Smooth muscle cell (in vitro differentiated cells): ENCODE results near the gene PCYT1B. TPM values are rescaled to one million over a fixed set of nuclear protein-coding genes. Genes with fewer than 3 reads are reported as not detected.

Experiments
- DNase-seq: peaks from one replicate; lab custom pipeline; 2025; ENCODE audit not compliant: unreplicated experiment; lab: John Stamatoyannopoulos, UW
- H2AFZ ChIP-seq: fragments of 200-600 bp; sonication (generic); 2 replicates; pipeline ENCODE4 v1.6.0; 2016; ENCODE audit warnings: antibody characterized with exemption, low read depth, mild to moderate bottlenecking
- H3F3A ChIP-seq: fragments of 200-600 bp; sonication (generic); 2 replicates; pipeline ENCODE4 v1.6.0; 2017; ENCODE audit warnings: antibody characterized with exemption, low read depth
- H3K27ac ChIP-seq: fragments of 200-600 bp; sonication (generic); 2 replicates; pipeline ENCODE4 v1.5.1; 2016; ENCODE audit warnings: low read depth, mild to moderate bottlenecking
- H3K27me3 ChIP-seq: fragments of 200-600 bp; sonication (generic); 2 replicates; pipeline ENCODE4 v1.6.1; 2016; ENCODE audit warnings: low read depth, mild to moderate bottlenecking
- H3K36me3 ChIP-seq: fragments of 200-600 bp; sonication (generic); 2 replicates; pipeline ENCODE4 v1.5.1; 2016; ENCODE audit warnings: low read depth
- H3K4me1 ChIP-seq: fragments of 200-600 bp; sonication (generic); 2 replicates; pipeline ENCODE4 v1.5.1; 2016; ENCODE audit warnings: low read depth
- H3K4me2 ChIP-seq: fragments of 200-600 bp; sonication (generic); 2 replicates; pipeline ENCODE4 v1.6.0; 2016; ENCODE audit warnings: mild to moderate bottlenecking
- H3K4me3 ChIP-seq: fragments of 200-600 bp; sonication (generic); 2 replicates; pipeline ENCODE4 v1.5.1; 2016; ENCODE audit warnings: mild to moderate bottlenecking
- H3K79me2 ChIP-seq: fragments of 200-600 bp; sonication (generic); 2 replicates; pipeline ENCODE4 v1.6.0; 2016; ENCODE audit warnings: low read depth, mild to moderate bottlenecking
- H3K9ac ChIP-seq: fragments of 200-600 bp; sonication (generic); 2 replicates; pipeline ENCODE4 v1.6.0; 2016; ENCODE audit warnings: low read depth
- H3K9me3 ChIP-seq: fragments of 200-600 bp; sonication (generic); replicated peaks from 2 replicates; pipeline ENCODE4 v1.5.1; 2016; ENCODE audit warnings: low read depth
- H4K20me1 ChIP-seq: fragments of 200-600 bp; sonication (generic); 2 replicates; pipeline ENCODE4 v1.6.0; 2016; ENCODE audit warnings: low read depth
- WGBS: methylation state at CpG from one replicate; pipeline ENCODE4 v1.1.7; 2016; ENCODE audit warnings: low lambda C conversion rate; 5-methylcytosine and 5-hydroxymethylcytosine counted together
- polyA plus RNA-seq: library from polyadenylated mRNA; unstranded; fragments of >200 nt; fragmentation: Nextera tagmentation; extraction: Ambion mirVana; gene quantifications from 2 replicates; pipeline ENCODE4 v1.2.1, GENCODE V29; 2016
- total RNA-seq: library from RNA; depleted of rRNA; stranded (reverse); fragments of >200 nt; gene quantifications from 2 replicates; pipeline ENCODE4 v1.2.3, GENCODE V29; 2014
- TF ChIP-seq, protein P1 (sequence below): fragments of 200-600 bp; sonication (generic); IDR thresholded peaks from 2 replicates; pipeline ENCODE4 v1.5.1; 2017; ENCODE audit warnings: borderline replicate concordance, mild to moderate bottlenecking, antibody characterized with exemption; ENCODE audit not compliant: insufficient read depth, poor library complexity, severe bottlenecking

Gene PCYT1B
- total and polyA plus RNA-seq, 2 experiments from 2014 or later, result 5.1 to 9.4 TPM

DNA sequence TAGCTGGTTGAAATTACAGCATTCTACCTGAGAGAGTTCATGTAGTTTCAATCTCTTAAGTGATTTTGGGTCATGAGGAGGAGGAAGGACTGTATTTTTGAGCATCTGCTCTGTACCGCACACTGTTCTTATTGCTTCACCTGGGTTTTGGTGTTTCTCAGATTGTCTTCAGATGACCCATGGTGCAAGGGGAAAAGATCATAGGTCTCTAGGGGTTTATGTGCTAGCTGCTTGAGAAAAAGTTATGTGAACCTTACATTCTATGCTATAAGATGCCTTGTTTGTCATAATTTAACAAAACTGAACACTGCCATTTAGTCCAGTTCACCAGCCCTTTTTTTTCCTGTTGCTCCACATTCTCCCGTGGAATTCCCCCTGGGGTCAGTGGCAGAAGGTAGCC lies 121.7 kb downstream of the PCYT1B start:
- 94% methylated on average over 2 of the region's 2 CpGs for WGBS
- H3K27ac ChIP-seq, result no peak overlapping the region

DNA sequence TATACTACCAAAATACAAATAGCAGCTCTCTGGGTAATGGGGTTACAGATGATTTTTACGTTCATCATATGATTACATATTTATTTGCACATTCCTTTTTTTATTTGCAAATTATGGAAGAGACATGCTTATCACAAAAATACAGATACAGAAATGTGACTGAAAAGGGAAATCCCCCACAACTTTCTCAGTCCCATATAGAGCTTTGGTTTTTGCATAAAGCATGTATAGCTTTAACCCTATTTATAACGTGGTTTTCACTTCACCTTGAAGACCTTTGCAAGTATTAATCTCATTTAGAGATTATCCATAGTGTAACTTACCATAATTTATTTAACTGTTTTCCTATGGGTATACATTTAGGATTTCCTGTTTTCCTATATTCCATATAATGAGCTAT lies 126.7 kb downstream of the PCYT1B start:
- WGBS, result 95% methylated on average over 2 of the region's 2 CpGs

More for the DNA sequence above, 121.7 kb downstream of the PCYT1B start:
- Histone ChIP-seq H3K9me3 (no peaks in the 10 kb centered on the region), H3K4me1 (peaks cover 35% of the 10 kb centered on the region), H3F3A (no peaks in the 10 kb centered on the region), H3K4me2 (no peak overlapping the region), H2AFZ (no peak overlapping the region), H3K9ac (no peak overlapping the region), H4K20me1 (no peaks in the 10 kb centered on the region), H3K36me3 (peaks cover 5% of the 10 kb centered on the region), H3K27me3 (no peaks in the 10 kb centered on the region), H3K79me2 (no peaks in the 10 kb centered on the region), H3K4me3 (no peak overlapping the region)
- no peak for DNase-seq
- TF ChIP-seq, protein P1, sequence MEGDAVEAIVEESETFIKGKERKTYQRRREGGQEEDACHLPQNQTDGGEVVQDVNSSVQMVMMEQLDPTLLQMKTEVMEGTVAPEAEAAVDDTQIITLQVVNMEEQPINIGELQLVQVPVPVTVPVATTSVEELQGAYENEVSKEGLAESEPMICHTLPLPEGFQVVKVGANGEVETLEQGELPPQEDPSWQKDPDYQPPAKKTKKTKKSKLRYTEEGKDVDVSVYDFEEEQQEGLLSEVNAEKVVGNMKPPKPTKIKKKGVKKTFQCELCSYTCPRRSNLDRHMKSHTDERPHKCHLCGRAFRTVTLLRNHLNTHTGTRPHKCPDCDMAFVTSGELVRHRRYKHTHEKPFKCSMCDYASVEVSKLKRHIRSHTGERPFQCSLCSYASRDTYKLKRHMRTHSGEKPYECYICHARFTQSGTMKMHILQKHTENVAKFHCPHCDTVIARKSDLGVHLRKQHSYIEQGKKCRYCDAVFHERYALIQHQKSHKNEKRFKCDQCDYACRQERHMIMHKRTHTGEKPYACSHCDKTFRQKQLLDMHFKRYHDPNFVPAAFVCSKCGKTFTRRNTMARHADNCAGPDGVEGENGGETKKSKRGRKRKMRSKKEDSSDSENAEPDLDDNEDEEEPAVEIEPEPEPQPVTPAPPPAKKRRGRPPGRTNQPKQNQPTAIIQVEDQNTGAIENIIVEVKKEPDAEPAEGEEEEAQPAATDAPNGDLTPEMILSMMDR, result no peak

DNA sequence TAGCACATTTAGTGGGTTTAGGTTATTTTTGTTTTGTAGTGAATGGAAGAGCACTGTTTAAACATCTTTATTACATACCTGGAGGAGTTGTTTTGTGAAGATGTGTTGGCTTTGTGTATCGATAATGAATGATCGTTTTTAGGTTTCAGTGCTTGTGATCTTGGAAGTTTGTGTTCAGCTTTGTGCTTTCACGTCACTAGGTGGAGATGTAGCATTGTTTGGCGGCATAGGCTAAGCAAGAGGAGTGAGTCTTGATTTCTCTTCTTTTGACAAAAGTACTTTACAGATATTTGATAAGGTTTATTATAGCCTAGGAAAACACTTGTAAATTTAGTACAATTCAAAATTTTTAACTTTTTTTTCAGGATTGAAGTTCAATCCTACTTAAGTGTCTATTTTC lies 131.7 kb downstream of the PCYT1B start:
- Histone ChIP-seq H3K27me3 (no peaks in the 10 kb centered on the region), H2AFZ (no peak overlapping the region), H3K4me1 (no peaks in the 10 kb centered on the region), H3K36me3 (no peaks in the 10 kb centered on the region), H3K4me3 (no peak overlapping the region), H3K27ac (no peak overlapping the region), H4K20me1 (peaks cover 8% of the 10 kb centered on the region), H3K9me3 (no peaks in the 10 kb centered on the region), H3K4me2 (no peak overlapping the region), H3K79me2 (no peaks in the 10 kb centered on the region), H3F3A (no peaks in the 10 kb centered on the region), H3K9ac (no peak overlapping the region)
- WGBS, result 68% methylated on average over 4 of the region's 4 CpGs
- DNase-seq, result no peak
- TF ChIP-seq, protein P1, result no peak

More for the DNA sequence above, 126.7 kb downstream of the PCYT1B start:
- Histone ChIP-seq H3K79me2 (no peaks in the 10 kb centered on the region), H3F3A (no peaks in the 10 kb centered on the region), H3K4me3 (no peak overlapping the region), H3K27me3 (no peaks in the 10 kb centered on the region), H4K20me1 (no peaks in the 10 kb centered on the region), H3K4me2 (no peak overlapping the region), H2AFZ (no peak overlapping the region), H3K4me1 (no peaks in the 10 kb centered on the region), H3K27ac (no peak overlapping the region), H3K9me3 (no peaks in the 10 kb centered on the region), H3K9ac (no peak overlapping the region), H3K36me3 (no peaks in the 10 kb centered on the region)
- TF ChIP-seq, protein P1, result no peak
- no peak for DNase-seq

DNA sequence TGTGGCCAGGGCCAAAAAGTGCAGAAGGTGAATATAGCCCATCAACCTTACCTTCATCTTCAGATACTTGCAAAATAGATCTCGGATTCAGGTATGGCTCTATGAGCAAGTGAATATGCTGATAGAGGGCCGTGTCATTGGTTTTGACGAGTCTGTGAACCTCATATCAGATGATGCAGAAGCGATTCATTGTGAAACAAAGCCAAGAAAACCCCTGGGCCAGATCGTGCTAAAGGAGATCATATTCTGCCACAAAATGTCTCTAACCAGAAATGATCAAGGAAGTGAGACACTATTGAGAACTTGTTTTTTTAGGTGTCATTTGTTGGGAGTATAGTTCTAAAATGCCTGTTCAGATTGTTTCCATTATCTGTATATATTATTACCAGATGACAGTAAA lies 133.7 kb downstream of the PCYT1B start:
- no peaks in the 10 kb centered on the region for H3K36me3 ChIP-seq
- no peaks in the 10 kb centered on the region for H3K9me3 ChIP-seq
- no peaks in the 10 kb centered on the region for H3K79me2 ChIP-seq
- H2AFZ ChIP-seq, result no peak overlapping the region
- H3K9ac ChIP-seq, result no peak overlapping the region
- no peaks in the 10 kb centered on the region for H3F3A ChIP-seq
- H4K20me1 ChIP-seq, result peaks cover 8% of the 10 kb centered on the region
- 92% methylated on average over 5 of the region's 5 CpGs for WGBS
- H3K4me2 ChIP-seq, result no peak overlapping the region
- no peak for DNase-seq
- no peaks in the 10 kb centered on the region for H3K4me1 ChIP-seq
- no peak overlapping the region for H3K27ac ChIP-seq
- H3K27me3 ChIP-seq, result no peaks in the 10 kb centered on the region
- TF ChIP-seq, protein P1, result no peak
- H3K4me3 ChIP-seq, result no peak overlapping the region
